ENCODE data around the gene RSRP1.
"Not testable (repeated sequence)": the region's sequence is repeated elsewhere in the genome, so short reads cannot be mapped to it uniquely, and the experiment has no call there.

GRCh38 chr1:25266554-25267287 is 19.5 kb upstream of the RSRP1 start:
- TF ChIP-seq EZH2 (IDR thresholded peaks at IDR 0.05; ENCODE audit: borderline replicate concordance, low read depth, low read length, severe bottlenecking) = not testable (repeated sequence)
- TF ChIP-seq CTCF (IDR thresholded peaks at IDR 0.05; ENCODE audit: borderline replicate concordance, extremely low read depth, low read length, poor library complexity, severe bottlenecking) = peak; percentile 8
